GM12864 (cell line): ENCODE results near the gene STAT5B.

Experiments
- DNase-seq: peaks from one replicate; pipeline ENCODE4 v3.0.0-alpha.2; 2011; ENCODE audit warnings: low read depth
- H3K4me3 ChIP-seq: 2 replicates; pipeline ENCODE4 v1.5.1; 2011; ENCODE audit warnings: mild to moderate bottlenecking, low read depth, low read length, control low read depth
- CTCF ChIP-seq: IDR thresholded peaks from 2 replicates; pipeline ENCODE4 v1.5.1; 2011; ENCODE audit warnings: low read depth, mild to moderate bottlenecking, moderate library complexity, low read length, control low read depth, inconsistent platforms; ENCODE audit errors: missing control alignments

Gene STAT5B

GRCh38 chr17:42316755-42317154 is 40.6 kb upstream of the STAT5B start:
- no peak overlapping the region for H3K4me3 ChIP-seq
- TF ChIP-seq CTCF: no peak
- no peak for DNase-seq

DNA sequence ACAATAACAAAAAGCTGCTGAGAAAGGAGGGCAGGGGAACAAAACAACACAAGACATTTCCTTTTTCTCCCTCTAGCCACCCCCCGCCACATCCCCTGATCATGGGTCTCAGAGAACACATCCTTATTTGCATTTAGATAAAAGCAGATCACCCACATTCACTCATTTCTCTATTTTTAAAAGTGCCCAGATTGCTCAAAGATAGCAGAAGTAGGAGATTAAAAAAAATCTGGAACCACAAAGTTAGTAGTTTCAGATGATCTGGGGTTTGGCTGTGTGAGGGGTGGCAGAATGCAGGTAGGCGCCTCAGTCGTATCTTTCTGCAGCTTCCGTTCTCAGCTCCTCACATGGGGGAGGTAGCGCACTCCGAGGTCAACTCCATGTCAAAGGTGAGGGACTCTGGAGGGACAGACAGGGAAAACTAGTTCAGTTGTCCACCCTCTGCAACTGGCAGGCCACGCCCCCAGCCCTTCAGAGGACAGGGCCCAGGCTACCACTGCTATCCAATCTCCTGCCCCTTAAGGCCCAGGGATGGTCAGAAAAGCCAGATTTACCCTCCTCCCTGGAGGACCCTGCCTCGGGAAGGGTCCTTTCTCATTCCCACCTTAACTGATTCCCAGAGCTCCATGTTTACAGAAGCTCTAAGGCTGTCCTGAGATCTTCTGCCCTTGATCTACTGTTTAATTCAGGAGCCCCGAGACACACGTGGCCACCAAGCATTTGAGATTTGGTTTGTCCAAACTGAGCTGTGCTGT is 39.4 kb upstream of the STAT5B start:
- no peak overlapping the region for H3K4me3 ChIP-seq
- TF ChIP-seq CTCF: no peak
- peak; percentile 59 for DNase-seq

DNA sequence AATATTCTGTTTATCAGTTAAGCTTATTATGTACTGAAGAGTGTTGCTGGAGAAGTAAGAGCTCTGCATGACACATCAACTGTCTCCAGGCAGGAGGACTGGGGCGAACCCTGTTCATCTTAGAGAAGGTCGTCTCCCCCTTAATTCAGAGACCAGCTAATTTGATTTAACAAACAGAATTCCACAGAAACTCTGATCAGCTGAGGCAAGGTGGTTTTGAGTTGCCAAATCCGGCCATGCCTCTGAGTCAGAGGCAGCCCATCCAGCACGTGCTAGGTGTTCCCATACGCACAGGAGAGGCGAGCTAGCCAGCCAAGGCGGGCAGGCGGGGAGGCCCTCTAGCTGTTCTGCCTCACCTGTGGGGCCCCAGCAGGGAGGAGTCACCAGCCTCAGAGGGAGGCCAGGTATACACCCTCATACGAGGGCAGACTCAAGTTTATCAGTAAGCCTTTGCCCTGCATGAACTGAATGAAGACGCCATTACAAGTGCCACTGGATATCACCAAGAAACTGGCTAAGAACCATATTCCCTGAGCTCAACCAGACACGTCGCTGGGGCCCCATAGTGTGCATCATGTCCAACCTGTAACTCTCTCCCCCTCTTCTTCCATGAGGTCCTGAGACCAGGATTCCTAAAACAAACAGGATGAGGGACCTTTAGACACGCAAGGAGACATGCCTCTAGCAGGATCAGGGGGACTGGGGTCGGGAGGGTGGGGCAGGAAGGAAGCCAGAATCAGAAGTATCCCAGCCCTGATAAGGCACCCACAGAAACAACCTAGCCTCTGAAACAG is 37.8 kb upstream of the STAT5B start:
- no peak for DNase-seq
- TF ChIP-seq CTCF: no peak
- no peak overlapping the region for H3K4me3 ChIP-seq

DNA sequence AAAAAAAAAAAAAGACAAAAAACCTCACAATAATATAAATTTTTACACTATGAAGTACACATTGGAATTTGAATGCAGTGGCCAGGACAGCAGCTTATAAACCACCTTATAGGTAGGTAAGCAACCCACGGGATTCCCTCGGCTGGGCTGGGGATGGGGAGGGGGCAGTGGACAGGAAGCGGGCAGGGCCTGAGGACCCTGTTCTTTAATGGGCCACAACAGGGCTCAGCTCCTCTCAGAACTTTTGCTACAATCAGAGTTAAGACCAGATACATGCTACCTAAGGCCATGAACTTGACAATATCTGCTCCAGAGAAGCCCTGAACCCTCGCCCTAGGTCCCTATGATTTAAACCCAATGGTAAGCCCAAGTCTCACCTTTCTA is 37.2 kb upstream of the STAT5B start:
- DNase-seq: no peak
- no peak overlapping the region for H3K4me3 ChIP-seq
- no peak for TF ChIP-seq CTCF

- no peak for DNase-seq
- peak; percentile 71 for TF ChIP-seq CTCF
- H3K4me3 ChIP-seq: no peak overlapping the region; the same call in 1 of the 2 replicates
Measured at GRCh38 chr17:42312285-42313130, 36.3 kb upstream of the STAT5B start.

DNA sequence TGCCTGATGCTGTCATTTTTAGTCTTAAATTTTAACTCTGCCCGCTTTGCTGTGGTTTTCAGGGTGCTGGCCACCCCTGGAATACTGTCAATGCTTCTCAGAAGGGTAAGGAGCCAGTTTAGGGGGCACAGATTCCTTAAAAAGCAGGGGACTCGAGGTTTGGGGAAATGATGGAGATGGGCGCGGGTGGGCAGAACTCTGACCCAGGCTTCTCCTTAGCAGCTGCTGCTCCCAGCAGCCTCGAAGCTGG is 35.8 kb upstream of the STAT5B start:
- TF ChIP-seq CTCF: no peak
- no peak for DNase-seq
- H3K4me3 ChIP-seq: no peak overlapping the region; the same call in 1 of the 2 replicates
